Measurements from ENCODE around the gene MEPE. TPM values are rescaled to one million over a fixed set of nuclear protein-coding genes. Genes with fewer than 3 reads are reported as not detected.

Gene MEPE
- total and polyA plus RNA-seq, 10 of the 15 experiments (the other 5 are each of a cell fraction or from before 2014, with no cell fraction given), result not detected

- Histone ChIP-seq H3K36me3 (ENCODE audit: control insufficient read depth in 2 of 2, insufficient read depth in 2 of 2, low read length in 1 of 2) (no peaks in the 10 kb centered on the region), H3K4me2 (ENCODE audit: control insufficient read depth, insufficient read depth) (no peak overlapping the region), H3K4me3 (no peak overlapping the region), H3K9ac (ENCODE audit: control insufficient read depth, insufficient read depth, low read length) (no peak overlapping the region), H3K79me2 (ENCODE audit: control insufficient read depth, insufficient read depth, low read length) (no peaks in the 10 kb centered on the region), H3K4me1 (ENCODE audit: control insufficient read depth, insufficient read depth, low read length) (no peaks in the 10 kb centered on the region), H3K27ac (ENCODE audit: control insufficient read depth, insufficient read depth) (no peak overlapping the region), H2AFZ (ENCODE audit: control insufficient read depth, low read depth, low read length) (no peak overlapping the region), H3K27me3 (replicated peaks in 1 of 2; ENCODE audit: control insufficient read depth in 2 of 2, insufficient read depth in 2 of 2, low read length in 1 of 2) (no peaks in the 10 kb centered on the region), H4K20me1 (ENCODE audit: control insufficient read depth, insufficient read depth) (no peaks in the 10 kb centered on the region), H3K9me3 (replicated peaks; ENCODE audit: control insufficient read depth, insufficient read depth, low read length) (no peaks in the 10 kb centered on the region)
- intact Hi-C loops (cut with micrococcal nuclease; ENCODE audit: unreplicated experiment) (no loop called here), in situ Hi-C loops (cut with MboI) (no loop called here)
- RAD21 ChIA-PET (ENCODE audit: unreplicated experiment), result no interaction called here
- CTCF ChIA-PET, result no interaction called here
- FAIRE-seq (no peak), ATAC-seq (no peak), DNase-seq (ENCODE audit: low read depth, low spot score) (no peak)
- whole genome bisulfite sequencing (ENCODE audit: insufficient coverage, insufficient replicate concordance, low lambda C conversion rate, missing lambda C conversion rate), result 31% methylated on average over 3 of the region's 3 CpGs
- no peak for TF ChIP-seq NKRF (conservative IDR thresholded peaks at IDR 0.05)
- no peak for TF ChIP-seq NBN (IDR thresholded peaks at IDR 0.05)
- TF ChIP-seq ZBTB11 (CRISPR knock-in tag; IDR thresholded peaks at IDR 0.05), result no peak
- TF ChIP-seq ATF3 (IDR thresholded peaks at IDR 0.05; ENCODE audit: borderline replicate concordance, extremely low read depth, low read depth, low read length), result no peak
- POLR2A ChIA-PET, result no interaction called here
- SMC1A ChIA-PET (ENCODE audit: uncharacterized antibody, unreplicated experiment), result no interaction called here
- no TSS peak for BruUV-seq (replicated peaks)
Observed at GRCh38 chr4:87807402-87807801, 25.4 kb upstream of the MEPE start.
